HepG2 (cell line): ENCODE data around the gene KIAA2012. TPM values are rescaled to one million over a fixed set of nuclear protein-coding genes. Genes with fewer than 3 reads are reported as not detected.

Experiments used
- BCLAF1 ChIP-seq: fragments of 450-650 bp; IDR thresholded peaks from 2 replicates; pipeline ENCODE4 v1.6.1; 2017; ENCODE audit warnings: mild to moderate bottlenecking
- BORCS8-MEF2B ChIP-seq: sonication (generic); formaldehyde crosslinking; IDR thresholded peaks from 2 replicates; pipeline ENCODE4 v1.8.0; 2022; ENCODE audit warnings: mild to moderate bottlenecking, missing genetic modification reagents
- KDM6A ChIP-seq: IDR thresholded peaks from 2 replicates; pipeline ENCODE4 v1.6.1; 2016; ENCODE audit warnings: low read depth
- MAZ ChIP-seq, 2 experiments: sonication (generic) in 1 of 2; formaldehyde crosslinking in 1 of 2; IDR thresholded peaks; 2 replicates each; pipeline versions ENCODE4 v1.5.0 to v1.6.1; 2012 to 2020; ENCODE audit warnings: low read depth in 2 of 2, mild to moderate bottlenecking in 2 of 2, borderline replicate concordance in 1 of 2, improper control_type of control experiment in 1 of 2, low read length in 1 of 2, missing genetic modification reagents in 1 of 2, moderate library complexity in 1 of 2
- RARA ChIP-seq: IDR thresholded peaks from 2 replicates; pipeline ENCODE4 v1.6.1; 2016; ENCODE audit warnings: missing genetic modification reagents, missing compliant biosample characterization
- ZNF652 ChIP-seq: IDR thresholded peaks from 2 replicates; pipeline ENCODE4 v1.6.1; 2016; ENCODE audit warnings: low read depth, borderline replicate concordance
- ZNF766 ChIP-seq: sonication (generic); formaldehyde crosslinking; IDR thresholded peaks from 2 replicates; pipeline ENCODE4 v1.5.0; 2020; ENCODE audit warnings: missing genetic modification reagents, borderline replicate concordance
- polyA plus RNA-seq, 8 experiments: library from polyadenylated mRNA; depleted of rRNA in 3 of 8; stranded (reverse) in 7 of 8; unstranded in 1 of 8; fragments of >200 nt; fragmentation: Illumina TruSeq in 4 of 8; extraction: Trizol in 4 of 8; gene quantifications; 2 replicates each; pipeline versions ENCODE4 v1.2.1 to v1.2.3, GENCODE V29; 2011 to 2016; ENCODE audit warnings: low read depth in 4 of 8, missing spikeins in 1 of 8, mixed read lengths in 1 of 8; ENCODE audit not compliant: insufficient read depth in 1 of 8
- total RNA-seq, 5 experiments: library from RNA; depleted of rRNA; stranded (reverse); fragments of >200 nt; fragmentation: Illumina TruSeq; extraction: Trizol; gene quantifications; 2 replicates each; pipeline ENCODE4 v1.2.3, GENCODE V29; 2016; ENCODE audit warnings: low read depth in 1 of 5
- TF ChIP-seq, protein P1 (sequence below): sonication (generic); formaldehyde crosslinking; IDR thresholded peaks from 2 replicates; pipeline ENCODE4 v1.5.0; 2020; ENCODE audit warnings: mild to moderate bottlenecking, missing genetic modification reagents

KIAA2012 gene
- total and polyA plus RNA-seq, 2 of the 13 experiments (the other 11 are each of a cell fraction or from before 2014, with no cell fraction given), result not detected

DNA sequence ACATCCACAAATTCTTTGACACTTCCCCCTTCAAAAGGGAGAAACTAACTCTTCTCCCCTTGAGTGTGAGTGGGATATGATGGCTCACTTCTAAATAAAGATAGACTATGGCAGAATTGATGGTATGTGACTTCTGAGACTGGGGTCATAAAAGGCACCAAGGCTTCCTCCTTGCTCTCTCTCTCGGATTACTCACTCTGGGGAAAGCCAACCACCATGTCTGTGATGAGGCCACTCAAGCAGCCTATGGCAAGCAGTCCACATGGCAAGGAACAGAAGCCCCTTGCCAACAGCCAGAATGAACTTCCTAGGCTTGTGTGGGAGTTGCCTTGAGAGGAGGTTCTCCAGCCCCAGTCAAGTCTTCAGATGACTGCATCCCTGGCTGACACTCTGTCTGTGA is 43.6 kb downstream of the KIAA2012 start (continued):
- no peak for TF ChIP-seq BCLAF1
- TF ChIP-seq, protein P1, sequence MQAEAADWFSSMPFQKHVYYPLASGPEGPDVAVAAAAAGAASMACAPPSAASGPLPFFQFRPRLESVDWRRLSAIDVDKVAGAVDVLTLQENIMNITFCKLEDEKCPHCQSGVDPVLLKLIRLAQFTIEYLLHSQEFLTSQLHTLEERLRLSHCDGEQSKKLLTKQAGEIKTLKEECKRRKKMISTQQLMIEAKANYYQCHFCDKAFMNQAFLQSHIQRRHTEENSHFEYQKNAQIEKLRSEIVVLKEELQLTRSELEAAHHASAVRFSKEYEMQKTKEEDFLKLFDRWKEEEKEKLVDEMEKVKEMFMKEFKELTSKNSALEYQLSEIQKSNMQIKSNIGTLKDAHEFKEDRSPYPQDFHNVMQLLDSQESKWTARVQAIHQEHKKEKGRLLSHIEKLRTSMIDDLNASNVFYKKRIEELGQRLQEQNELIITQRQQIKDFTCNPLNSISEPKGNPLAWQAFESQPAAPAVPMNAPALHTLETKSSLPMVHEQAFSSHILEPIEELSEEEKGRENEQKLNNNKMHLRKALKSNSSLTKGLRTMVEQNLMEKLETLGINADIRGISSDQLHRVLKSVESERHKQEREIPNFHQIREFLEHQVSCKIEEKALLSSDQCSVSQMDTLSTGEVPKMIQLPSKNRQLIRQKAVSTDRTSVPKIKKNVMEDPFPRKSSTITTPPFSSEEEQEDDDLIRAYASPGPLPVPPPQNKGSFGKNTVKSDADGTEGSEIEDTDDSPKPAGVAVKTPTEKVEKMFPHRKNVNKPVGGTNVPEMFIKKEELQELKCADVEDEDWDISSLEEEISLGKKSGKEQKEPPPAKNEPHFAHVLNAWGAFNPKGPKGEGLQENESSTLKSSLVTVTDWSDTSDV (CRISPR knock-in tag), result no peak
- TF ChIP-seq KDM6A (CRISPR knock-in tag), result no peak
- no peak for TF ChIP-seq ZNF652 (CRISPR knock-in tag)
- no peak for TF ChIP-seq MAZ (IDR thresholded peaks at IDR 0.05; ENCODE audit: borderline replicate concordance, low read depth, low read length)
- no peak for TF ChIP-seq MAZ (CRISPR knock-in tag; IDR thresholded peaks at IDR 0.05; ENCODE audit: low read depth)
- no peak for TF ChIP-seq BORCS8-MEF2B (CRISPR knock-in tag)
- TF ChIP-seq ZNF766, result no peak
- no peak for TF ChIP-seq RARA (CRISPR knock-in tag)
- TF ChIP-seq, all 625 proteins: peak for 0
